OCI-LY7 (cell line): Measurements from ENCODE around the gene SPINDOC.
"Not testable (repeated sequence)": the region's sequence is repeated elsewhere in the genome, so short reads cannot be mapped to it uniquely, and the experiment has no call there.

ENCODE experiments used
- EZH2phosphoT487 ChIP-seq: fragments of 200-600 bp; sonication (generic); IDR thresholded peaks from 2 replicates; pipeline ENCODE4 v1.6.1; 2018; ENCODE audit warnings: low read depth, borderline replicate concordance, mild to moderate bottlenecking, mixed run types, antibody characterized with exemption, low read length, moderate library complexity, mixed read lengths
- TF ChIP-seq, protein P1 (sequence below): fragments of 200-600 bp; sonication (generic); conservative IDR thresholded peaks from 2 replicates; pipeline ENCODE4 v1.5.1; 2014; ENCODE audit warnings: mild to moderate bottlenecking, antibody characterized with exemption, low read length, moderate library complexity, mixed read lengths

DNA sequence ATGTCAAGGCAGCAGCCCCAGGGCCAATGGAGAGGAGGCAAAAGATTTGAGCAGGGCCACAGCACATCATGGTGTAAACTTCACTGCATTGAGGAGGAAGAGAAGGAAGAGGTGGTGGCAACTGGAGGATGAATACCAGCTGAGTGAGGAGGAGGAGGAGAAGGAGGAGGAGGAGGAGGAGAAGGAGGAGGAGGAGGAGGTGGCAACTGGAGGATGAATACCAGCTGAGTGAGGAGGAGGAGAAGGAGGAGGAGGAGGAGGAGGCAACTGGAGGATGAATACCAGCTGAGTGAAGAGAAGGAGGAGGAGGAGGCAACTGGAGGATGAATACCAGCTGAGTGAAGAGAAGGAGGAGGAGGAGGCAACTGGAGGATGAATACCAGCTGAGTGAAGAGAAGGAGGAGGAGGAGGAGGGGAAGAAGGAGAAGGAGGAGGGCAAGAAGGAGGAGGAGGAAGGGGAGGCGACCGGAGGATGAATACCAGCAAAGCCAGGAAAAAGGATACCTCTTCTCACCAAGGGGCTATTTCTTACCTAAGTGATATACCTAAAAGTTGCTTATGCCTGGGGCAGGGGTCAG is 41.4 kb upstream of the SPINDOC start:
- not testable (repeated sequence) for TF ChIP-seq EZH2phosphoT487
- TF ChIP-seq, protein P1, sequence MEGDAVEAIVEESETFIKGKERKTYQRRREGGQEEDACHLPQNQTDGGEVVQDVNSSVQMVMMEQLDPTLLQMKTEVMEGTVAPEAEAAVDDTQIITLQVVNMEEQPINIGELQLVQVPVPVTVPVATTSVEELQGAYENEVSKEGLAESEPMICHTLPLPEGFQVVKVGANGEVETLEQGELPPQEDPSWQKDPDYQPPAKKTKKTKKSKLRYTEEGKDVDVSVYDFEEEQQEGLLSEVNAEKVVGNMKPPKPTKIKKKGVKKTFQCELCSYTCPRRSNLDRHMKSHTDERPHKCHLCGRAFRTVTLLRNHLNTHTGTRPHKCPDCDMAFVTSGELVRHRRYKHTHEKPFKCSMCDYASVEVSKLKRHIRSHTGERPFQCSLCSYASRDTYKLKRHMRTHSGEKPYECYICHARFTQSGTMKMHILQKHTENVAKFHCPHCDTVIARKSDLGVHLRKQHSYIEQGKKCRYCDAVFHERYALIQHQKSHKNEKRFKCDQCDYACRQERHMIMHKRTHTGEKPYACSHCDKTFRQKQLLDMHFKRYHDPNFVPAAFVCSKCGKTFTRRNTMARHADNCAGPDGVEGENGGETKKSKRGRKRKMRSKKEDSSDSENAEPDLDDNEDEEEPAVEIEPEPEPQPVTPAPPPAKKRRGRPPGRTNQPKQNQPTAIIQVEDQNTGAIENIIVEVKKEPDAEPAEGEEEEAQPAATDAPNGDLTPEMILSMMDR: not testable (repeated sequence)
